HEK293T (cell line): ENCODE data around the gene TPP1.

Source experiments
- ARNT ChIP-seq: fragments of 450-650 bp; IDR thresholded peaks from 2 replicates; pipeline ENCODE4 v1.6.1; 2017; ENCODE audit warnings: mild to moderate bottlenecking
- BHLHE40 ChIP-seq: fragments of 450-650 bp; IDR thresholded peaks from 2 replicates; pipeline ENCODE4 v1.6.1; 2016; ENCODE audit warnings: mild to moderate bottlenecking, moderate library complexity, borderline replicate concordance
- CTBP1 ChIP-seq: fragments of 450-650 bp; IDR thresholded peaks from 2 replicates; pipeline ENCODE4 v1.6.1; 2016; ENCODE audit warnings: borderline replicate concordance
- ELF4 ChIP-seq: fragments of 450-650 bp; IDR thresholded peaks from 2 replicates; pipeline ENCODE4 v1.6.1; 2017; ENCODE audit warnings: antibody characterized with exemption
- FOXA1 ChIP-seq: fragments of 450-650 bp; IDR thresholded peaks from 2 replicates; pipeline ENCODE4 v1.6.1; 2016; ENCODE audit warnings: mild to moderate bottlenecking
- FOXK2 ChIP-seq: fragments of 450-650 bp; IDR thresholded peaks from 2 replicates; pipeline ENCODE4 v1.6.1; 2016; ENCODE audit warnings: mild to moderate bottlenecking
- FOXM1 ChIP-seq: fragments of 450-650 bp; IDR thresholded peaks from 2 replicates; pipeline ENCODE4 v1.6.1; 2017; ENCODE audit warnings: mild to moderate bottlenecking, borderline replicate concordance
- SP1 ChIP-seq: fragments of 450-650 bp; IDR thresholded peaks from 2 replicates; pipeline ENCODE4 v1.6.1; 2017
- SUZ12 ChIP-seq: fragments of 450-650 bp; IDR thresholded peaks from 2 replicates; pipeline ENCODE4 v1.6.1; 2016; ENCODE audit warnings: mild to moderate bottlenecking
- TARDBP ChIP-seq: fragments of 450-650 bp; IDR thresholded peaks from 2 replicates; pipeline ENCODE4 v1.6.1; 2016
- TF ChIP-seq, protein P1 (sequence below): fragments of 450-650 bp; IDR thresholded peaks from 2 replicates; pipeline ENCODE4 v1.6.1; 2016

DNA sequence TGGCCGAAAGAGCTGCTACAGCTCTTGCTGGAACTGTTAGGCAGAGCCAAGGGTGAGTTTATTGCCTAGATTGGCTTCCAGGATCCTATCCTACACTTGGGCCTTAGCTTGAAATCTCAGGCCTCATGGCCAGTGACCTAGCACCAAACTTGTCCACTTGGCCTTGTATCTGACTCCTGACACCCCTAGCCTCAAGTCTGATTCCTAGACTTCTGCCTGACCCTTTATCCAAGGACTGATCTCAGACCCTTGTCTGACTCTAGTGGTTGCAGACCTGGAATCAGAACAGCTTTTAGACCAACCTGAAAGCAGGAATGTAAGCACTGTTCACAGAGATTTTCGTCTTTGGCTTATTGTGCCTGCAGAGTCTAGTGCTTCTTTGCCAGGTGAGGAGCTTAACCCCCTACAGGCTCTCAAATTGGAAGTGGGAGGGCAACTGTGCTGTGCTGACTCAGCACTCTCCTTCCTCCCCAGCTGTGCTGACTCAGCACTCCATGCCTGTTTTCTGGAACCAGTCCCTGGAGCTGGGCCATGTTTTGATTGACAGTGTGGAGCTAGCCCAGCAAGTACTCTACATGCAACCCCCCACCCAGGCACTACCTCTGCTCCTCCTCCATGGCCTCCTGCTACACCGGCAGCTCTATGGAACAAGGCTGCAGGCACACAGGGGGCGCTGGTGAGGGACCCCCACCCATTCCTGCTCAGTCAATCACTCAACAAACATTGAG, 50.9 kb downstream of the TPP1 start:
- TF ChIP-seq FOXK2 (no peak), TARDBP (no peak), SP1 (no peak), BHLHE40 (no peak), SUZ12 (no peak), CTBP1 (no peak), FOXM1 (no peak), FOXA1 (no peak), ELF4 (no peak), ARNT (no peak)
- TF ChIP-seq, protein P1, sequence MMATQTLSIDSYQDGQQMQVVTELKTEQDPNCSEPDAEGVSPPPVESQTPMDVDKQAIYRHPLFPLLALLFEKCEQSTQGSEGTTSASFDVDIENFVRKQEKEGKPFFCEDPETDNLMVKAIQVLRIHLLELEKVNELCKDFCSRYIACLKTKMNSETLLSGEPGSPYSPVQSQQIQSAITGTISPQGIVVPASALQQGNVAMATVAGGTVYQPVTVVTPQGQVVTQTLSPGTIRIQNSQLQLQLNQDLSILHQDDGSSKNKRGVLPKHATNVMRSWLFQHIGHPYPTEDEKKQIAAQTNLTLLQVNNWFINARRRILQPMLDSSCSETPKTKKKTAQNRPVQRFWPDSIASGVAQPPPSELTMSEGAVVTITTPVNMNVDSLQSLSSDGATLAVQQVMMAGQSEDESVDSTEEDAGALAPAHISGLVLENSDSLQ, result peak; percentile 73
